GM21360 (cell line): ENCODE measurements around the gene ZNF107.

Experiments
- ATAC-seq: cut with Tn5 transposase; IDR thresholded peaks from one replicate; pipeline ENCODE4 v1.9.1; 2021; ENCODE audit warnings: mild to moderate bottlenecking, moderate library complexity; ENCODE audit not compliant: unreplicated experiment

The ZNF107 gene

DNA sequence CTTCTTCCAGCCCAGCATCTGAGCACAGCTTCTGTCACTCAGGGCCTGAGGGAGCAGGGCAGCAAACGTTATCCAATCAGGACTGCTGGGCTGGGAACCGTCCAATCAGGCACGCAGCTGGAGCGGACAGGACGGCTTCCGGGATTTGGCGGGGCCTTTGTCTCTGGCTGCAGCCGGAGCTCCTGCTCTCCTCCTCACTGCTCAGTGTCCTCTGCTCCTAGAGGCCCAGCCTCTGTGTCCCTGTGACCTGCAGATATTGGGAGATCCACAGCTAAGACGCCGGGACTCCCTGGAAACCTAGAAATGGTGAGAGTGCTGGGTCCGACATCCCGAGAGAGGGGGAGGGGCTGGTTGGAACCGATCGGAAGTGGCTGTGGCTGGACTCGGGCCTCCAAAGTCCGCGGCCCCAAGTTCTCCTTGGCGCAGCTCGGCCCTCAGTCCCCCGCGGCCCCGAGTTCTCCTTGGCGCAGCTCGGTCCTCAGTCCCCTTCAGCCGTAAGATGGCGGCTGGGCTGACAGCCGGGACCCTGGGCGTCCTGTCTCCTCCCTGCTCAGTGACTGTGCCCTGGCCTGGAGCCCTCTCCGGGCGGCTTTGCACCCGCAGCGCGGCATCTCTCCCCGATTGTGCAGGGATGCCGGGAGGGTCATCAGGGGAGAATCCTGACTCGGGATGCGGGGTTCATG, at the start of gene ZNF107:
Gene ZNF107 (plus strand): TSS at position 154 of the 683 bp plus-strand sequence. CDS start 150 bp downstream, at position 304.
- peak; percentile 97 for ATAC-seq

GRCh38 chr7:64618785-64619456, 47.0 kb upstream of the ZNF107 start:
- no peak for ATAC-seq

DNA sequence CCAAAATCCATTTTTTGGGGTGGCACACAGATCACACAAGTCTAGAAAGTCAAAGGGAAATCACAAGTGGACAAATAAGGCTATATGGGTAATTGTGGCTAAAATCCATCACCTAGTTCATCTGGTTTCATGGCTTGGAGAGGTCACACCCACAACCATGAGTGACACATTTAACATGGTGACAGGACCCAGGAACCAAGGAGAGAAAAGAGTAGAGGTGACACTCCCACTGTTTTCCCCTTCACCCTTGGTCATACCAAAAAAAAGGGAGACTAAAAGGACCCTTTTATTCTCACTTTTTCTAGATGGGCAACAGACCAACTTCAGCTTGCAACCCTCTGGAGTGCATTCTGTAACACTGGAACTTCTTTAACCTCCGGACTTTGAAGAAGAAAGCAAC, 46.2 kb upstream of the ZNF107 start:
- ATAC-seq = no peak

DNA sequence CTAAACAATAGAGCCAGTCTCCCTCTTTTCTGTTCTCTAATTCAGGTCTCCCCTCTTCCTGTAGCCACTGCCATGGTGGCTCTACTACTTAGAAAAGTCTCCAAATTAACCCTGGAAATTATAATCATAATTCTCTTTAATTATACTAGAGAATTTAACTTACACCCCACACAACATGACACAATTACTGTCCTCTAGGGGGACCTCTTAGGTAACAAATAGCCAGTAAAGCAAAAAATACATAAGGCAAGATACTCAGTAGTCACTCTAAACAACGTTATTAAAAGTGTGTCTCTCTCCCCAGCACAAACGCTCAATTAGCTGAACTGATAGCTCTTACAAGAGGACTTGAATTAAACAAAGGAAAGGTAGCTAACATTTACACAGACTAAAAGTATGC, 44.3 kb upstream of the ZNF107 start:
- no peak for ATAC-seq

GRCh38 chr7:64625114-64626082, 40.5 kb upstream of the ZNF107 start:
- no peak for ATAC-seq

DNA sequence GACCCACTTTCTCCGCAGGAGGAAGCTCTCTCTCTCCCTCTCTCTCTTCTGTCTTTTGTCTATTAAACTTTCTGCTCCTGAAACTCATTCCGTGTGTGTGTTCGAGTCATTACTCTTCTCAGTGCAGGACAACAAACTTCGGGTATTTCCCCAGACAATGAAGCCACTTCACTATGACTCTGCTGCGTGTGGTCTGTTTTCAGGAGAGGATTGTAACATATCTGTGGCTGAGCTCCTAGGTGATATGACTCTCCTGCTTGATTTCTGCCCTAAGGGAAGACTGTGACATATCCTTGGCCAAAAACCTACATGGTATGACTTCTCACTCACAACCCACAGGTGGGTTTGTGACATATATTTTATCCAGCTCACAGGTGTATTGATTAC, 39.9 kb upstream of the ZNF107 start:
- ATAC-seq = no peak

DNA sequence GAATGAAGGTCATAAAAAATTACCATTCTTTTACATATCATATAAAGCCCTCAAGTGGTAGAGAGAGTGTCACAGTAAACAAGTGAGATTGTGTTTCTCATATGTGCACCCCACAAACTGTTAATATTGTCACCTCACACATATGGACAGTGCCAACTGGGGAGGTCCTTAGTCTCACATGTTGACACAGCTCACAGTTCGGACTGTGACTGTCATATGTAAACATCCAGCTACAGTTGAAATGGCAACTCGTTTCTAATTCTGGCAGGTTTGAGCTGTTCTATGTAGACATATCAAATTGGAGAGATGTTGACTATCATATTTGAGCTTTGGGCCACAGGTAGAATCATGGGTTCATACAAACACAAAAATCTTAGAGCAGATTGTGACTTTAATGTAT, 39.4 kb upstream of the ZNF107 start:
- ATAC-seq = no peak

DNA sequence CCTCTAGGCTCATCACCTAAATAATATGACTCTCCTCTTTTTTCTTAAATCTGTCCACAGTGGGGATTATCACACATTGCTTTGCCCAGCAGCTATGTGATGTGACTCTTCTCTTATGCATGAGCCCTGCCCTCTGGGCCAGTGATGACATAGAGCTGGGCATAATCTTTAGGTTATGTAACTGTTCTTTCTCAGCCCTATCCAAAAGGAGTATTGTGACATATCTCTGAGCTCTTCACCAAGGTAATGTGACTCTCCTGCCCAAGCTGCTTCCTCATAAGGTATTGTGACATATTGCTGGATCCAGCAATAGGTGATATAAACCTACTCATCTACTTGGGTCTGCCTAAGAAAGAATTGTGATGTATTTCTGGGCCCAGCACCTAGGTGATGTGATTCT, 37.7 kb upstream of the ZNF107 start:
- no peak for ATAC-seq

DNA sequence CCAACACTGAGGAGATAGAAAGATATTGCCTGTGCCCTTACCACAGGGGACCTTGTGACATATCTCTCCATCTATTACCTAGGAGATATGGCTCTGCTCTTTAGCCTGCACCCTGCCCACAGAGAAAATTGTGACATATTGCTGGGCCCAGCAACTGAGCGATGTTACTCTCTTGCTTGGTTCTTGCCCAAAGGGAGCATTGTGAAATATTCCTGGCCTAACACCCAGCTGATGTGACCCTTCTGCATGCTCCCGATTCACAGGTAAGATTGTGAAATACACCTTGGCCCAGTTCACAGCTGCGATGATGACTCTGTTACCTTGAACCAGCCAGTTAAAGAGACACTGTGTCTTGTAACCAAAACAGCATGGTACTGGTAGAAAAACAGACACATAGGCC, 37.2 kb upstream of the ZNF107 start:
- ATAC-seq = no peak

DNA sequence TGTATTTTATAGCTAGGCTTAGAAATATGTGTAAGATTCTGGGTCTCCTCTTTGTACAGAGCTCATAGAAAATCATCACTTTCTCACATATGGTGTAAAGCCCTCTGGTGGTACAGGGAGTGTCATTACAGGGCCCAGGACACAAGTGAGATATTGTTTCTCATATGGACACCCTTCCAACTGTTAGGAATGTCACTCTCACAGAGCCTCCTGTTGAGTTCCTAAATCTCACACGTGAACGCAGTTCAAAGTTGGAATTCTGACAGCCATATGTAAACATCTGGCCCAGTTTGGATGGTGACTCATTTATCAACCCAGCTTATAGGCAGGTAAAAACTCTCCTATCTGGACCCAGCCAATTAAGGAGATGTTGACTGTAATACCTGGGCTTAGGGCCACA, 35.4 kb upstream of the ZNF107 start:
- ATAC-seq = no peak

DNA sequence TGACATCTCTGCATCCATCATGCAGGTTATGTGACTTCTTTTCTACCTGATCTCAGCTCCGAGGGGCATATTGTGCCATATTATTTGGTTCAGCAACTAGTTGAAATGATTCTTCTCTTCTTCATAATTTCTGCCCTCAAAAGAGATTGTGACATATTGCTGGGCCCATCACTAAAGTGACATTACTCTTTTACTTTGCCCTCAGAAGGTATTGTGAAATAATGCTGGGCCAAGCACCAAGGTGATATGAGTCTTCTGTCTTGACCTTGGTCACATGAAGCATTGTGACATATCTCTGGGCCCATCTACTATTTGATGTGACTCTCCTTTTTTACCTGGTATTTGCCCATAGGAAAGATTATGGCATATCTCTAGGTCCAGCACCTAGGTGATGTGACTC, 33.9 kb upstream of the ZNF107 start:
- ATAC-seq = no peak

DNA sequence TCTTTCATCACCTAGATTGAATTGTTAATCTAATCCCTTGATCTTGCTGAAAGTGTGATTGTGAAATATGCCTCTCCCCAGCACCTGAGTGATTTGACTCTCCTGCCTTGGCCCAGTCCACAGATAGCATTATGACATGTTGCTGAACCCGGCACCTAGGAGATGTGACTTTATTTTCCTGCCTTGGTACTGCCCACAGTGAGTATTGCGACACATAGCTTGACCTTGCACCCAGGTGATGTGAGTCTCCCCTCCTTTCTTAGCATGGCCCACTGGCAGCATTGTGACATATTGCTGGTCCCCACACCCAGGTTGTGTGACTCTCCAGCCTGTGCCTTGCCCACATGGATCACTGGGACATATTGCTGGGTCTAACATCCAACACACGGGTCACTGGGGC, 32.5 kb upstream of the ZNF107 start:
- no peak for ATAC-seq

GRCh38 chr7:64634406-64635062, 31.4 kb upstream of the ZNF107 start:
- no peak for ATAC-seq

DNA sequence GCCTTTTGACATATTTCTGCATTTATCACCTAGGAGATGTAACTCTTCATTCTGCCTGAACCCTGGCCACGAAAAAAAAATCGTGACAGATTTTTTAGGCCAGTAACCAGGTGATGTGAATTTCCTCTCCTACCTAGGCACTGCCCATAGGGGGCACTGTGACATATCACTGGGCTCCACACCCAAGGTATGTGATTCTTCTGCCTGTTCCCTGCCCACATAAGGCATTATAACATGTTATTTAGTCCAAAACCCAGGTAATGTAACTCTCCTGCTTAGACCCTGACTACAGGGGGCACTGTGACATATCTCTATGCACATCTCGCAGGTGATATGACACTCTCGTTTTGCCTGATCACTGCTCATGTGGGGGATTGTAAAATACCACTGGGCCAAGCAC, 29.5 kb upstream of the ZNF107 start:
- ATAC-seq = no peak

- ATAC-seq = no peak
Observed at GRCh38 chr7:64637521-64638445, 28.1 kb upstream of the ZNF107 start.

DNA sequence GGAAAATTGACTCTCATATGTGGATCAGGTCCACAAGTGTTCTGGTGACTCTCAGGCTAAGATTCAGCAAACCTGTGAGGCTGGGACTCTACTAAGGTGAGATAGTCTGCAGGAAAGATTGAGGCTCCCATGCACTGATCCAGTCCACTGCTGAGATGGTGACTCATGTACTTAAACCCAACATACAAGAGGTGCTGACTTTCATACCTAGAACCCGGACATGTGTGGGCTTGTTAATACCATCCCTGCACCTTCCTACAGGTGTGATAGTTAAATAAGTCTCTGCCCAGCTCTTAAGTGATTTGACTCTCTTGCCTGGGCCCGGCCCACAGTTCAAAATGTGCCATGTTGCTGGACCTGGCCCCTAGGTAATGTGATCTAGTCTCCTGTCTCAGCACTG, 27.1 kb upstream of the ZNF107 start:
- no peak for ATAC-seq

GRCh38 chr7:64639267-64640001, 26.5 kb upstream of the ZNF107 start:
- ATAC-seq = no peak

DNA sequence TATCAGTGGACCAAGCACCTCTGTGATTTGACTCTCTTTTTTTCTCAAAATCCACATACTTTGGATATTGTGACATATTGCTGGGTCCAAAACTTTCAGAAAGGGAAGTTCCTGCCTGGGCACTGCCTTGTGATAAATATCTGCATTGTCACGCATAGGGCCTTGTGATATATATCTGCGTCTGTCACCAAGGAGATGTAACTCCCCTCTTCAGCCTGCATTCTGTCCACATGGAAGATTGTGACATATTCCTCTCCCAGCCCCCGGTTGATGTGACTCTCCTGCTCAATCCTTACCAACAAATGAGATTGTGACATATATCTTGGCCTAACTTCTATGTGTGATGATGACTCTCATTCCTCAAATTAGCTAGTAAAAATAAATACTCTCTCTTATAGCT, 25.4 kb upstream of the ZNF107 start:
- ATAC-seq = no peak

DNA sequence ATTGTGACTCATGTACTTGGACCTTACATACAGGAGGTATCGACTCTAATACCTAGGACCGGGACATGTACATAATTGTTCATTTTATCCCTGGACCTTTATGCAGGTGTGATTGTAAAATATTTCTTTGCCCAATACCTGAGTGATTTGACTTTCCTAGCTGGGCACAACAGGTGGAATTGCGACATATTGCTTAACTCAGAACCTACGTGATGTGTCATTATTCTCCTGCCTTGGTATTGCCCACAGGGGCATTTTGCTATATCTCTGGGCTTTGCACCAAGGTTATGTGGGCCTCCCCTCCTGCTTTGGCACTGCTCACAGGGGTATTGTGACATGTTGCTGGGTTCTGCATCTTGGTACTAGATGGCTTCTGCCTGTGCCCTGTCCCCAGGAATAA, 23.9 kb upstream of the ZNF107 start:
- no peak for ATAC-seq
